Measurements from ENCODE around the gene PPP6R1. TPM values are rescaled to one million over a fixed set of nuclear protein-coding genes. Genes with fewer than 3 reads are reported as not detected.

The PPP6R1 gene
- polyA plus RNA-seq, 3 donors: 16.9 to 91.3 (median 22.0) TPM

- H3K27me3 Mint-ChIP-seq (ENCODE audit: low read depth in 3 of 3): peaks cover 0 to 2% (median 0%) of the 10 kb centered on the region in 3 donors
- peaks cover 42 to 70% of the 10 kb centered on the region in 2 donors for H3K4me1 ChIP-seq (ENCODE audit: control insufficient read depth in 1 of 2, insufficient read depth in 2 of 2, low read length in 2 of 2)
- H3K27ac ChIP-seq (ENCODE audit: low read depth in 1 of 2, low read length in 2 of 2): peak overlapping the region in 1 of 2 donors; percentile 51
- H3K9ac ChIP-seq (ENCODE audit: insufficient read depth, low read length, poor library complexity, severe bottlenecking): no peak overlapping the region
- WGBS (ENCODE audit: insufficient coverage): 89% methylated on average over 15 of the region's 18 CpGs
- DNase-seq: no peak
- intact Hi-C loops (cut with micrococcal nuclease): loop anchor here in 1 of 2 donors (5.0 to 10.0 kb wide), 2 partner anchors 37 to 136 kb away; partner anchors contain the start of gene PPP1R12C
- no peak overlapping the region for H2AFZ ChIP-seq (ENCODE audit: insufficient read depth, low read depth, low read length, poor library complexity, severe bottlenecking)
- H3K4me2 ChIP-seq (replicated peaks; ENCODE audit: extremely low read depth, low read length, poor library complexity, severe bottlenecking): no peak overlapping the region
- peak overlapping the region in 1 of 2 donors; percentile 27 for H3K4me3 Mint-ChIP-seq
- peak overlapping the region in 5 of 7 donors; percentile 34 to 91 (median 78) for H3K27ac Mint-ChIP-seq
- TF ChIP-seq CTCF (IDR thresholded peaks at IDR 0.05): no peak
- no peak overlapping the region for H3K4me3 ChIP-seq (replicated peaks in 1 of 3; ENCODE audit: low read depth in 2 of 3, low read length in 3 of 3)
- peaks cover 0 to 2% (median 0%) of the 10 kb centered on the region in 7 donors for H3K9me3 Mint-ChIP-seq
- peaks cover 99% of the 10 kb centered on the region for H4K20me1 ChIP-seq (ENCODE audit: insufficient read depth, low read length)
- peaks cover 69% of the 10 kb centered on the region for H3K4me1 Mint-ChIP-seq
- peaks cover 24 to 50% of the 10 kb centered on the region in 2 donors for H3K36me3 ChIP-seq (replicated peaks in 1 of 2; ENCODE audit: control insufficient read depth in 1 of 2, insufficient read depth in 2 of 2, low read length in 2 of 2)
- H3K27me3 ChIP-seq (ENCODE audit: control insufficient read depth in 2 of 2, insufficient read depth in 2 of 2, low read length in 2 of 2): no peaks in the 10 kb centered on the region
- H3K9me3 ChIP-seq (replicated peaks in 1 of 2; ENCODE audit: control insufficient read depth in 1 of 2, insufficient read depth in 1 of 2, low read length in 2 of 2): no peaks in the 10 kb centered on the region
- H3K36me3 Mint-ChIP-seq: peaks cover 21 to 48% of the 10 kb centered on the region in 2 donors
- H3K79me2 ChIP-seq (ENCODE audit: insufficient read depth, low read length): peaks cover 100% of the 10 kb centered on the region
Measured at GRCh38 chr19:55250262-55251036, 8.4 kb downstream of the PPP6R1 start.

- Histone ChIP-seq H3K4me1 (ENCODE audit: control insufficient read depth in 1 of 2, insufficient read depth in 2 of 2, low read length in 2 of 2) (peaks cover 36 to 64% of the 10 kb centered on the region in 2 donors), H4K20me1 (ENCODE audit: insufficient read depth, low read length) (peaks cover 99% of the 10 kb centered on the region), H3K27ac (ENCODE audit: low read depth in 1 of 2, low read length in 2 of 2) (peak overlapping the region in 1 of 2 donors; percentile 51), H3K4me2 (replicated peaks; ENCODE audit: extremely low read depth, low read length, poor library complexity, severe bottlenecking) (no peak overlapping the region), H3K36me3 (replicated peaks in 1 of 2; ENCODE audit: control insufficient read depth in 1 of 2, insufficient read depth in 2 of 2, low read length in 2 of 2) (peaks cover 30 to 56% of the 10 kb centered on the region in 2 donors), H3K9ac (ENCODE audit: insufficient read depth, low read length, poor library complexity, severe bottlenecking) (no peak overlapping the region), H3K9me3 (replicated peaks in 1 of 2; ENCODE audit: control insufficient read depth in 1 of 2, insufficient read depth in 1 of 2, low read length in 2 of 2) (no peaks in the 10 kb centered on the region), H3K79me2 (ENCODE audit: insufficient read depth, low read length) (peaks cover 100% of the 10 kb centered on the region), H2AFZ (ENCODE audit: insufficient read depth, low read depth, low read length, poor library complexity, severe bottlenecking) (no peak overlapping the region), H3K27me3 (ENCODE audit: control insufficient read depth in 2 of 2, insufficient read depth in 2 of 2, low read length in 2 of 2) (no peaks in the 10 kb centered on the region), H3K4me3 (replicated peaks in 1 of 3; ENCODE audit: low read depth in 2 of 3, low read length in 3 of 3) (no peak overlapping the region)
- no peak for DNase-seq
- WGBS (ENCODE audit: insufficient coverage): 90% methylated on average over 8 of the region's 11 CpGs
- H3K36me3 Mint-ChIP-seq: peaks cover 28 to 55% of the 10 kb centered on the region in 2 donors
- no peak overlapping the region for H3K4me3 Mint-ChIP-seq
- intact Hi-C loops (cut with micrococcal nuclease): loop anchor here in 1 of 2 donors (5.0 to 10.0 kb wide), 2 partner anchors 37 to 135 kb away; partner anchors contain the start of gene PPP1R12C
- peaks cover 0 to 2% (median 0%) of the 10 kb centered on the region in 3 donors for H3K27me3 Mint-ChIP-seq (ENCODE audit: low read depth in 3 of 3)
- no peak for TF ChIP-seq CTCF (IDR thresholded peaks at IDR 0.05)
- peaks cover 0 to 2% (median 0%) of the 10 kb centered on the region in 7 donors for H3K9me3 Mint-ChIP-seq
- peak overlapping the region in 3 of 7 donors; percentile 48 to 64 (median 50) for H3K27ac Mint-ChIP-seq
- H3K4me1 Mint-ChIP-seq: peaks cover 63% of the 10 kb centered on the region
Measured at GRCh38 chr19:55249841-55250240, 9.0 kb downstream of the PPP6R1 start.

Measured in CD14-positive monocyte (primary cell).